Umbilical cord (tissue), 1 donor: ENCODE results near the gene PLA2G5. TPM values are rescaled to one million over a fixed set of nuclear protein-coding genes. Genes with fewer than 3 reads are reported as not detected.

Experiments
- total RNA-seq: library from RNA; depleted of rRNA; stranded (reverse); fragments of >200 nt; gene quantifications from one replicate; pipeline ENCODE4 v1.2.3, GENCODE V29; 2014; ENCODE audit warnings: low replicate concordance; ENCODE audit not compliant: insufficient read depth

Gene PLA2G5
- total RNA-seq, 1 donor from 2014 or later = 4.8 TPM

Other genes starting within 250 kb of the PLA2G5 start
- gene OTUD3, start 187.8 kb upstream of the PLA2G5 start, total RNA-seq = 8.4 TPM
- not detected for gene PLA2G2E, start 146.6 kb upstream of the PLA2G5 start, total RNA-seq
- 12.3 TPM for gene PLA2G2A, start 90.6 kb upstream of the PLA2G5 start, total RNA-seq
- not detected for gene PLA2G2D, start 49.3 kb downstream of the PLA2G5 start, total RNA-seq
- gene PLA2G2F, start 69.1 kb downstream of the PLA2G5 start, total RNA-seq = 1.2 TPM
- 0.48 TPM for gene UBXN10, start 115.9 kb downstream of the PLA2G5 start, total RNA-seq
- gene PLA2G2C, start 116.3 kb downstream of the PLA2G5 start, total RNA-seq = 0.48 TPM
- 0.24 TPM for gene VWA5B1, start 220.7 kb downstream of the PLA2G5 start, total RNA-seq